22Rv1 (cell line): Measurements from ENCODE around the gene BCKDK.
A peak's percentile ranks its signal among the peaks of the same experiment; 100 is the strongest.
"Not testable (repeated sequence)": the region's sequence is repeated elsewhere in the genome, so short reads cannot be mapped to it uniquely, and the experiment has no call there.

ENCODE experiments used
- H3K27ac ChIP-seq: fragments of 450-650 bp; 2 replicates; pipeline ENCODE4 v1.5.1; 2017
- ZFX ChIP-seq: fragments of 450-650 bp; IDR thresholded peaks from 2 replicates; pipeline ENCODE4 v1.6.1; 2017; ENCODE audit warnings: antibody characterized with exemption, borderline replicate concordance
- TF ChIP-seq, protein P1 (sequence below): fragments of 450-650 bp; IDR thresholded peaks from 2 replicates; pipeline ENCODE4 v1.5.1; 2017; ENCODE audit warnings: mild to moderate bottlenecking

Gene BCKDK

GRCh38 chr16:31143694-31144148, 35.5 kb downstream of the BCKDK start:
- TF ChIP-seq, protein P1, sequence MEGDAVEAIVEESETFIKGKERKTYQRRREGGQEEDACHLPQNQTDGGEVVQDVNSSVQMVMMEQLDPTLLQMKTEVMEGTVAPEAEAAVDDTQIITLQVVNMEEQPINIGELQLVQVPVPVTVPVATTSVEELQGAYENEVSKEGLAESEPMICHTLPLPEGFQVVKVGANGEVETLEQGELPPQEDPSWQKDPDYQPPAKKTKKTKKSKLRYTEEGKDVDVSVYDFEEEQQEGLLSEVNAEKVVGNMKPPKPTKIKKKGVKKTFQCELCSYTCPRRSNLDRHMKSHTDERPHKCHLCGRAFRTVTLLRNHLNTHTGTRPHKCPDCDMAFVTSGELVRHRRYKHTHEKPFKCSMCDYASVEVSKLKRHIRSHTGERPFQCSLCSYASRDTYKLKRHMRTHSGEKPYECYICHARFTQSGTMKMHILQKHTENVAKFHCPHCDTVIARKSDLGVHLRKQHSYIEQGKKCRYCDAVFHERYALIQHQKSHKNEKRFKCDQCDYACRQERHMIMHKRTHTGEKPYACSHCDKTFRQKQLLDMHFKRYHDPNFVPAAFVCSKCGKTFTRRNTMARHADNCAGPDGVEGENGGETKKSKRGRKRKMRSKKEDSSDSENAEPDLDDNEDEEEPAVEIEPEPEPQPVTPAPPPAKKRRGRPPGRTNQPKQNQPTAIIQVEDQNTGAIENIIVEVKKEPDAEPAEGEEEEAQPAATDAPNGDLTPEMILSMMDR = no peak
- TF ChIP-seq ZFX = no peak
- no peak overlapping the region for H3K27ac ChIP-seq

DNA sequence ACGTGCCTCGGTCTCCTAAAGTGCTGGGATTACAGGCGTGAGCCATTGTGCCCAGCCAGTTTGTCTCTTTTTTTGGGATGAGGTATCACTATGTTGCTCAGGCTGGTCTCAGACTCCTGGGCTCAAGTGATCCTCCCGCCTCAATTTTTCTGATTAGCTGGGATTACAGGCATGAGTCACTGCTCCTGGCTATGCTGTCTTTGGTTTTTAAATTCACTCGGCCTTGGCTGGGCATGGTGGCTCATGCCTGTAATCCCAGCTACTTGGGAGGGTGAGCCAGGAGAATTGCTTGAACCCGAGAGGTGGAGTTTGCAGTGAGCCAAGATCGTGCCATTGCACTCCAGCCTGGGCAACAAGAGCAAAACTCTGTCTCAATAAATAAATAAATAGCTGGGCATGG, 36.2 kb downstream of the BCKDK start:
- not testable (repeated sequence) for H3K27ac ChIP-seq

DNA sequence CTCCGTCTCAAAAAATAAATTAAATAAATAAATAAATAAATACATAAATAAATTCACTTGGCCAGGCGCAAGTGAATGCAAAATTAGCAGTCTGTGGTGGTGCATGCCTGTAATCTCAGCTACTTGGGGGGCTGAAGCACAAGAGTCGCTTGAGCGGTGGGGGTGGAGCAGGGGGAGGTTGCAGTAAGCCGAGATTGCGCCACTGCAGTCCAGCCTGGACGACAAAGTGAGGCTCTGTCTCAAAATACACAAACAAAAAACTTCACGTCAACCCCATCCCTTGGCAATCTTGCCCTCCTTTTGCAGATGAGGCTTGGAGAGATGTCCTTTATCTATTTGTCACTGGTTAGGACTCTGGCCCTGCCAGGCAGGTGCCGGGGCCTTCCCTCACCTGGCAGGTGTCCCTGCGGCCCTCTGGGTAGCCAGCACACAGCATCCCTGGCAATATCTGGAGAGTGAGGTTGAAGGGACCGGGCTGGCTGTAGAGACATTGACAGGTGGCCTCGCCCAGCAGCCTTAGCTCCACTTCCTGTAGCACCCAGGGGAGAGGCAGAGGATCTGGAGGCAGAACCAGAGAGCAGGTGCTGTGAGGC, 37.3 kb downstream of the BCKDK start:
- no peak for TF ChIP-seq ZFX
- TF ChIP-seq, protein P1 = no peak

DNA sequence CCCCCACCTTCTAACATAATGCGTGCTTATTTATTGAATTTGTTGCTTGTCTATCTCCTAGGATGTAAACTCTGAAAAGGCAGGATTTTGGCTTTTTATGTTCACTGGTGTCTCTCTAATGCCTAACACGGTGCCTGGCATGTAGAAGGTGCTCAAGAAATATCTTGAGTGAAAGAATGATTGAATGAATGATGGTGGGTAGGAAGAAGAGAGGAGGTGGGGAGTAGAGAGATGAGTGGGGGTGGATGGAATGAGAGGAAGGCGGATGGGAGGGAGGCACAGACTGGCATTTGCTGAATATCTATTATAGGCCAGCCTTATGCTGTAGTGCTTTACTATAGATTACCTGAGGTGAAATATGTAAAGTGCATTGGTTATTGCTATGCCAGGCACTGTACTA, 39.4 kb downstream of the BCKDK start:
- TF ChIP-seq ZFX = no peak
- TF ChIP-seq, protein P1 = no peak
- no peak overlapping the region for H3K27ac ChIP-seq

More for the DNA sequence above, 37.3 kb downstream of the BCKDK start:
- no peak overlapping the region for H3K27ac ChIP-seq

GRCh38 chr16:31148281-31148728, 40.1 kb downstream of the BCKDK start:
- H3K27ac ChIP-seq = no peak overlapping the region
- TF ChIP-seq, protein P1 = peak; percentile 28; the same call in 1 of the 2 replicates
- no peak for TF ChIP-seq ZFX

- H3K27ac ChIP-seq = no peak overlapping the region
- TF ChIP-seq, protein P1 = no peak
- TF ChIP-seq ZFX = no peak
These were observed 40.7 kb downstream of the BCKDK start for GRCh38 chr16:31148896-31149295.

DNA sequence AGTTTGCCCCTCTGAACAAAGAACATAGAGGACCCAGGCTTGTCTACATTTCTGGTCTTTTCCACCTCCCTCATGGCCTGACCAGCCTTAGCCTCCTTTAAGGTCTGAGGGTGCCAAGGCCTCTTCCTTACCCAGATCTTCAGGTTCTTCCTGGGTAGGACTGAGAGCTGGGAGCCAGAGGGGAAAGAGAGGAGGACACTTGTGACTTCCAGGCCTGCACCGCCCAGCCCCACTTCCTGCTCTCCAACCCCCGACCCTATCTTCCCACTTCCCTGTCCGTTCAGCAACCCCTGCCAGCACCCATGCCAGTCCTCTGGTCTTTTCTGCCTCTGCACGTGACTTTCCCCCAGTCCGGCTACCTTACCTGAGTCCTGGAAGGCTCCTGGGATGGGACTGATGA, 41.1 kb downstream of the BCKDK start:
- TF ChIP-seq, protein P1 = no peak
- TF ChIP-seq ZFX = no peak
- H3K27ac ChIP-seq = no peak overlapping the region
